Gastrocnemius medialis (tissue), 4 donors: Measurements from ENCODE around the gene ADAMTS4. TPM values are rescaled to one million over a fixed set of nuclear protein-coding genes. Genes with fewer than 3 reads are reported as not detected.

Source experiments
- ATAC-seq, 2 donors: fragments of 150-250 bp; one replicate each; pipeline ENCODE4 v1.9.1; 2016
- DNase-seq, 2 donors: peaks; one replicate each; pipeline ENCODE4 v3.0.0-alpha.2; 2019
- H3K27ac ChIP-seq, 4 donors: fragments of 200-600 bp; sonication (generic); 1 replicate in 1 of 4; 2 replicates in 3 of 4; pipeline ENCODE4 v1.5.1; 2016 to 2018; ENCODE audit warnings: mild to moderate bottlenecking in 2 of 4, moderate library complexity in 1 of 4
- H3K27me3 ChIP-seq, 3 donors: fragments of 200-600 bp; sonication (generic) in 2 of 3; 1 replicate in 1 of 3; 2 replicates in 2 of 3; pipeline versions ENCODE4 v1.5.1 to v1.6.0; 2016 to 2019; ENCODE audit warnings: mild to moderate bottlenecking in 1 of 3, moderate library complexity in 1 of 3
- H3K36me3 ChIP-seq, 2 donors: fragments of 200-600 bp; sonication (generic) in 1 of 2; one replicate each; pipeline ENCODE4 v1.5.1; 2017 to 2018
- H3K4me1 ChIP-seq, 2 donors: fragments of 200-600 bp; sonication (generic) in 1 of 2; one replicate each; pipeline ENCODE4 v1.5.1; 2016 to 2017; ENCODE audit warnings: mild to moderate bottlenecking in 2 of 2
- H3K4me3 ChIP-seq, 4 donors: fragments of 200-600 bp; sonication (generic) in 3 of 4; 1 replicate in 1 of 4; 2 replicates in 3 of 4; pipeline ENCODE4 v1.5.1; 2016 to 2019; ENCODE audit warnings: mild to moderate bottlenecking in 2 of 4
- H3K9me3 ChIP-seq, 3 donors: fragments of 200-600 bp; sonication (generic) in 2 of 3; 1 replicate in 1 of 3; 2 replicates in 2 of 3; pipeline ENCODE4 v1.5.1; 2016 to 2019
- POLR2A ChIP-seq, 2 donors: fragments of 450-650 bp; IDR thresholded peaks; one replicate each; pipeline ENCODE4 v1.6.1; 2017; ENCODE audit warnings: antibody characterized with exemption in 2 of 2, mild to moderate bottlenecking in 2 of 2, moderate library complexity in 2 of 2
- in situ Hi-C, 4 donors: fragments of 200-750 bp; cut with MboI; loops; one replicate each; pipeline versions ENCODE4 v1.15.0 to v1.8.0; 2017; ENCODE audit warnings: low sequenced_read_pairs in 4 of 4
- intact Hi-C: fragments of 100-400 bp; cut with DNase I; formaldehyde crosslinking; loops from one replicate; pipeline ENCODE4 v1.15.1; 2023; ENCODE audit warnings: low total_unique reads
- total RNA-seq, 4 donors: library from RNA; depleted of rRNA; stranded (reverse); fragments of >200 nt; gene quantifications; one replicate each; pipeline versions ENCODE4 v1.1.0 to v1.2.3, GENCODE V29; 2016
- TF ChIP-seq, protein P1 (sequence below), 5 experiments: fragments of 450-650 bp in 3 of 5; fragments of 200-600 bp in 2 of 5; sonication (generic) in 2 of 5; IDR thresholded peaks in 4 of 5; conservative IDR thresholded peaks in 1 of 5; 1 replicate in 4 of 5; 2 replicates in 1 of 5; pipeline ENCODE4 v1.5.1; 2016 to 2019; ENCODE audit warnings: antibody characterized with exemption in 5 of 5, mild to moderate bottlenecking in 3 of 5, moderate library complexity in 3 of 5

Gene ADAMTS4
- total RNA-seq, 4 donors from 2014 or later: 1.2 to 12.4 (median 5.2) TPM

DNA sequence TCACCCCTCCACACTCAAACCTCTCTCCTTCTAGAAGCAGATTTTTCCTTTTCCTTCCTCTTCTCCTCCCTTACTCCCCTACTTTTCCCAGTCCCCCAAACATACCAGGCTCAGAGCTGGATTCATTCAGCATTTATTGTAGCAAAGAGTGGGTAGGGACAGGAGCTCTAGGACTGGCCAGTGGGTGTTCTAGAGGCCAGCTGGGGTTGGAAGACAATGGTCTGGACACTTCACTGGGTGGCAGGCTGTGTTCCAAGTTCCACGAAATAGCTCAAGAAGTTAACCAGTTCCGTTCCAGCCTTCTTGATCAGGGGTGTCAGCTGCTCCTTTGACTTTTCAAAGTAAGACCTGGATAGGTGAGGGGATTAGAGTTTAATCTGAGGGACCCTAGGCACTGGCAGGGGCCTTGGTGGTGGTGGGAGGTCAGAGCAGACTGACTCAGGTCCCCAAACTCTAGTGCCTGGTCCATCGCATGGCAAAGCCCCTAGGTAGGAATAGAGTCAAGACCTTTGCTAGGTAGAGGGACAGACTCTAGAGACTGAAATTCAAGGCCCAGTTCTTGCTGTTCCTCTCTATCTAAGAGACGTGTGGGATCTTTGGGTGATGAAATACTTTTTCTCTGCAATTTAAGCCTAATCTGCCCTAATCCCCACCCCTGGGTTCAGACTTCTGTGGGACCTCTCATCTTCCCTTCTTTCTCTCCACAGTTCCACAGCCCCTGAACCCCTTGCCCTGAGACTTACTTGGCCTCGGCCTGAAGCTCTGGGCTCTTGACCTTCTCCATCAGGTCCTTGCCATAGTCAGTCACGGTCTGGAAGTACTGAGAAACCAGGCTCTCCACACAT lies 23.5 kb upstream of the ADAMTS4 start:
- ATAC-seq (no peak), DNase-seq (no peak)
- Histone ChIP-seq H3K36me3 (no peaks in the 10 kb centered on the region), H3K27ac (no peak overlapping the region), H3K27me3 (no peaks in the 10 kb centered on the region), H3K4me3 (no peak overlapping the region), H3K4me1 (peaks cover 14 to 17% of the 10 kb centered on the region in 2 donors), H3K9me3 (no peaks in the 10 kb centered on the region)
- in situ Hi-C loops (loop anchor here (10.0 to 25.0 kb wide), 4 partner anchors 48 to 515 kb away; partner anchors contain the start of genes DUSP12 (in 2 of the 4), B4GALT3 (in 1 of the 4) and SDHC (in 1 of the 4)), intact Hi-C loops (no loop called here)
- TF ChIP-seq POLR2A (IDR thresholded peaks at IDR 0.05): no peak
- TF ChIP-seq, protein P1, sequence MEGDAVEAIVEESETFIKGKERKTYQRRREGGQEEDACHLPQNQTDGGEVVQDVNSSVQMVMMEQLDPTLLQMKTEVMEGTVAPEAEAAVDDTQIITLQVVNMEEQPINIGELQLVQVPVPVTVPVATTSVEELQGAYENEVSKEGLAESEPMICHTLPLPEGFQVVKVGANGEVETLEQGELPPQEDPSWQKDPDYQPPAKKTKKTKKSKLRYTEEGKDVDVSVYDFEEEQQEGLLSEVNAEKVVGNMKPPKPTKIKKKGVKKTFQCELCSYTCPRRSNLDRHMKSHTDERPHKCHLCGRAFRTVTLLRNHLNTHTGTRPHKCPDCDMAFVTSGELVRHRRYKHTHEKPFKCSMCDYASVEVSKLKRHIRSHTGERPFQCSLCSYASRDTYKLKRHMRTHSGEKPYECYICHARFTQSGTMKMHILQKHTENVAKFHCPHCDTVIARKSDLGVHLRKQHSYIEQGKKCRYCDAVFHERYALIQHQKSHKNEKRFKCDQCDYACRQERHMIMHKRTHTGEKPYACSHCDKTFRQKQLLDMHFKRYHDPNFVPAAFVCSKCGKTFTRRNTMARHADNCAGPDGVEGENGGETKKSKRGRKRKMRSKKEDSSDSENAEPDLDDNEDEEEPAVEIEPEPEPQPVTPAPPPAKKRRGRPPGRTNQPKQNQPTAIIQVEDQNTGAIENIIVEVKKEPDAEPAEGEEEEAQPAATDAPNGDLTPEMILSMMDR (IDR thresholded peaks at IDR 0.05 in 4 of 5, conservative IDR thresholded peaks at IDR 0.05 in 1 of 5): no peak

DNA sequence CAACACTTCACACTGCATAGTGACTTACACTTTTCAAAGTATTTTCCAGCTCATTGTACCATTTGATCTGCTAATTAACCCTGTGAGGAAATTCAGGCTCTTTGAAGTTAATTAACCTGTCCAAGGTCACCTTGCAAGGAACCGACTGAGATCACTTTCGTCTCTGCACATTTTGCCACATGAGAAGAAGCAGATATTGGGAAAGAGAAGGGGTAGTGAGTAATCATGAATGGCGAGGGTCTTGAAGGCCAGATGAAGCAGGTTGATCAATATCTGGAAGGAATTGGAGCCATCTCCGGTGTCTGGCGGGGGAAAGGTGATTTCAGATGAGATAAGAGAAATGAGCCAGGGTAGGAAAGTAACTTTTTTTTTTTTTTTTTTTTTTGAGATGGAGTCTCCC lies 21.1 kb upstream of the ADAMTS4 start:
- no peak for DNase-seq
- no peaks in the 10 kb centered on the region for H3K9me3 ChIP-seq
- intact Hi-C loops: no loop called here
- ATAC-seq: no peak
- no peak overlapping the region for H3K27ac ChIP-seq
- H3K4me1 ChIP-seq: peaks cover 0 to under 1% of the 10 kb centered on the region in 2 donors
- TF ChIP-seq, protein P1 (IDR thresholded peaks at IDR 0.05 in 4 of 5, conservative IDR thresholded peaks at IDR 0.05 in 1 of 5): no peak
- no peak for TF ChIP-seq POLR2A (IDR thresholded peaks at IDR 0.05)
- no peaks in the 10 kb centered on the region for H3K27me3 ChIP-seq
- no peak overlapping the region for H3K4me3 ChIP-seq
- no peaks in the 10 kb centered on the region for H3K36me3 ChIP-seq
- in situ Hi-C loops: loop anchor here (10.0 to 25.0 kb wide), 4 partner anchors 45 to 517 kb away; partner anchors contain the start of genes DUSP12 (in 2 of the 4), B4GALT3 (in 1 of the 4) and SDHC (in 1 of the 4)

DNA sequence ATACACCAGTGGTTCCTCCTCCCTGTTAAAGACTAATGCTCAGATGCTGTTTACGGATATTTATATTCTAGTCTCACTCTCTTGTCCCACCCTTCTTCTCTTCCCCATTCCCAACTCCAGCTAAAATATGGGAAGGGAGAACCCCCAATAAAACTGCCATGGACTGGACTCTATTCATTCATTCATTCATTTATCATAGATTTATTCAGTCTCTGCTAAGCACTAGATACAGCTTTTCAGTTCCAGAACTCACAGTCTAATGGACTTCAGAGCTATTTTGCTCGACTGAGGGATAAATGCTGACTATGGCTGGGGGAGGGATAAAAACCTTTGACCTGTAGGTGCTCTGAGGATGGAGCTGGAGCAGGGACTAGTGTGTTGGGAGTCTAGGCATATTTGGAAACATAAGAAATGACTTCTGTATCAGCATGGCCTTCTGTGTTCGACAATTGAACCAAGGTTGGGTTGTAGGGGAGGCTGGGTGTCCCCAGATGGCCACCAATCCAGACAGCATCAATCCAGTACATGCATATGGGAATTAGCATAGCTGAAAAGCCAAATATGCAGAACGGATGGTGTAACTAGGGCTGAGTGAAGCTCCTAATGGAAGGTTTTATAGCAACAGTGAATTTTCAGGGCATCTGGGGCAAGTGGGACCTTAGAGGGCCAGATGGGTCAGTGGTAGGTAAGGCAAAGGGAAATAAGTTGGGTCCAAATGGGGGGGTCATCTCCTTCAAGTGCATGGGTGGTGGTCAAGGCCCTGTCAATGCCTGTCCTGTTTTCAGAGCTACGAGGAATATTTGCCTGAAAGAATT lies 20.4 kb upstream of the ADAMTS4 start:
- in situ Hi-C loops: loop anchor here in 2 of 4 donors (25.0 kb wide), 1 partner anchor 518 kb away; the partner anchor contains the start of gene DUSP12 (in 2 of the 2)

More for the DNA sequence above, 20.4 kb upstream of the ADAMTS4 start:
- H3K27me3 ChIP-seq: no peaks in the 10 kb centered on the region
- intact Hi-C loops: no loop called here
- DNase-seq: no peak
- ATAC-seq: no peak
- H3K9me3 ChIP-seq: no peaks in the 10 kb centered on the region
- peaks cover 0 to 5% of the 10 kb centered on the region in 2 donors for H3K36me3 ChIP-seq
- no peaks in the 10 kb centered on the region for H3K4me1 ChIP-seq
- no peak overlapping the region for H3K4me3 ChIP-seq
- TF ChIP-seq POLR2A (IDR thresholded peaks at IDR 0.05): no peak
- TF ChIP-seq, protein P1 (IDR thresholded peaks at IDR 0.05 in 4 of 5, conservative IDR thresholded peaks at IDR 0.05 in 1 of 5): no peak
- no peak overlapping the region for H3K27ac ChIP-seq
